ENCODE measurements around the gene DLG1.

DNA sequence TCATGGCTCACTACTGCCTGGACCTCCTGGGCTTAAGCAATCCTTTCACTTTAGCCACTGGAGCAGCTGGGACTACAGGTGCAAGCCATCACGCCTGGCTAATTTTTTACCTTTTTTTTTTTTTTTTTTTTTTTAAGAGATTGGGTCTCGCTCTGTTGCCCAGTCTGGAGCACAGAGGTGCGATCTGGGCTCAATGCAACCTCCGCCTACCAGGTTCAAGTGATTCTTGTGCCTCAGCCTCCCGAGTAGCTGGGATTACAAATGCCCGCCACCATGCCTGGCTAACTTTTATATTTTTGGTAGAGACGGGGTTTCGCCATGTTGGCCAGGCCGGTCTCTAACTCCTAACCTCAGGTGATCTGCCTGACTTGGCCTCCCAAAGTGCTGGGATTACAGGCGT is 218.1 kb downstream of the DLG1 start:
- TF ChIP-seq CTCF (IDR thresholded peaks at IDR 0.05): no peak
- TF ChIP-seq POLR2A (IDR thresholded peaks at IDR 0.05): no peak

Data from adrenal gland (tissue), 5 donors.